Activated T-helper 2 cell treated with anti-CD3 and anti-CD28 coated beads, Interferon-gamma antibody, Interleukin-2, Interleukin-4, amounts not matched to agents 10 μg/mL and 5 μg/mL and 100 μg/mL, durations not matched to agents 14 hours and 24 hours and 36 hours (primary cell): ENCODE measurements around the gene R3HDM2. TPM values are rescaled to one million over a fixed set of nuclear protein-coding genes. Genes with fewer than 3 reads are reported as not detected.
"Not testable (repeated sequence)": the region's sequence is repeated elsewhere in the genome, so short reads cannot be mapped to it uniquely, and the experiment has no call there.

Experiments
- DNase-seq: peaks from one replicate; pipeline ENCODE4 v3.0.0; 2021; ENCODE audit warnings: low spot score
- H3K27ac Mint-ChIP-seq: one replicate; pipeline ENCODE4 v1.8.0; 2021; ENCODE audit warnings: mixed read lengths
- H3K27me3 Mint-ChIP-seq: one replicate; pipeline ENCODE4 v1.8.0; 2021; ENCODE audit warnings: low read depth, mixed read lengths
- H3K36me3 Mint-ChIP-seq: one replicate; pipeline ENCODE4 v1.8.0; 2021; ENCODE audit warnings: low read depth, mixed read lengths
- H3K4me1 Mint-ChIP-seq: one replicate; pipeline ENCODE4 v1.8.0; 2021; ENCODE audit warnings: low read depth, mixed read lengths
- H3K4me3 Mint-ChIP-seq: one replicate; pipeline ENCODE4 v1.8.0; 2021; ENCODE audit warnings: low read depth, mild to moderate bottlenecking, moderate library complexity, mixed read lengths
- H3K9me3 Mint-ChIP-seq: one replicate; pipeline ENCODE4 v1.8.0; 2021; ENCODE audit warnings: mixed read lengths
- intact Hi-C: fragments of 100-400 bp; cut with micrococcal nuclease; formaldehyde crosslinking; loops from one replicate; pipeline ENCODE4 v1.15.1; 2023
- total RNA-seq: library from RNA; stranded (reverse); gene quantifications from 2 replicates; pipeline ENCODE4 v1.2.3, GENCODE V29; 2022

R3HDM2 gene
- total RNA-seq, 1 donor from 2014 or later: 44.9 TPM

GRCh38 chr12:57444337-57444736, 13.5 kb upstream of the R3HDM2 start:
- intact Hi-C loops, H3K27me3 Mint-ChIP-seq, H3K9me3 Mint-ChIP-seq: not testable (repeated sequence)

DNA sequence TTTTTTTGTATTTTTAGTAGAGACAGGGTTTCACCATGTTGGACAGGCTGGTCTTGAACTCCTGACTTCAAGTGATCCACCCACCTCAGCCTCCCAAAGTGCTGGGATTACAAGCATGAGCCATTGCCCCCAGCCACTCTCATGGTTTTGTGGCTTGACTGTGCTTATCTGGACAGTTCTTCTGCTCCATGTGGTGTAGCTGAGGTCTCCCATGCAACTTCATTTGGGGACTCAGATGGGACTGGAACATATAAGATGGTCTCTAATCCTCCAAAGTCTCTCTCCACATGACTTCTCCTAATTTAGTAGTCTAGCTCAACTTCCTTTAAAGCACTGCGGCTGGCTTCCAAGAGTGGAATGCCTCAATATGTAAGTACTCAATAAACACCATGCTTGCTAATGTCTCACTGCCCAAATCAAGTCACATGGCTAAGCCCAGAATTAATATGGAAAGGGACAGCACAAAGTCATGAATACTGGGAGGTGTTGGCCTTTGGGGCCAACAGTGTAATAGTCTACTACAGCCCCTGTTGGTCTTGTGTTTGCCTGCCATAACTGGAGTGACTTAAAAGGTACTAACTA, 11.1 kb upstream of the R3HDM2 start:
- Mint-ChIP-seq H3K27ac (no peak overlapping the region), H3K4me1 (peaks cover 11% of the 10 kb centered on the region), H3K4me3 (no peak overlapping the region), H3K36me3 (peaks cover 3% of the 10 kb centered on the region), H3K27me3 (peaks cover 9% of the 10 kb centered on the region), H3K9me3 (peaks cover 7% of the 10 kb centered on the region)
- no peak for DNase-seq
- intact Hi-C loops: no loop called here

More at GRCh38 chr12:57444337-57444736, 13.5 kb upstream of the R3HDM2 start:
- peaks cover 11% of the 10 kb centered on the region for H3K4me1 Mint-ChIP-seq
- DNase-seq, H3K36me3 Mint-ChIP-seq, H3K4me3 Mint-ChIP-seq: not testable (repeated sequence)
- peak overlapping the region; percentile 52 for H3K27ac Mint-ChIP-seq

DNA sequence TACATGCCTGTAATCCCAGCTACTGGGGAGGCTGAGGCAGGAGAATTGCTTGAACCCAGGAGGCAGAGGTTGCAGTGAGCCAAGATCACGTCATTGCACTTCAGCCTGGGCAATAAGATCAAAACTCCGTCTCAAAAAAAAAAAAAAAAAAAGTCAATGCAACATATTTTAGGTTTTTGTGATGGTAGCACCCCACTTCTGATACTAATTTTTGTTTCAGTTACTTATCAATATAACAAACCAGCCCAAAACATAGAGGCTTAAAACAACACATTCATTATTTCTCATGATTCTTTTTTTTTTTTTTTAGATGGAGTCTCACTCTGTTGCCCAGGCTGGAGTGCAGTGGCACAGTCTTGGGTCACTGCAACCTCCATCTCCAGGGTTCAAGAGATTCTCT, 10.6 kb upstream of the R3HDM2 start:
- H3K27ac Mint-ChIP-seq, DNase-seq, H3K4me1 Mint-ChIP-seq, H3K27me3 Mint-ChIP-seq, H3K4me3 Mint-ChIP-seq, intact Hi-C loops, H3K36me3 Mint-ChIP-seq, H3K9me3 Mint-ChIP-seq: not testable (repeated sequence)

- intact Hi-C loops: no loop called here
- DNase-seq: no peak
- Mint-ChIP-seq H3K27me3 (peaks cover 9% of the 10 kb centered on the region), H3K36me3 (peaks cover 3% of the 10 kb centered on the region), H3K4me3 (no peak overlapping the region), H3K4me1 (peaks cover 6% of the 10 kb centered on the region), H3K27ac (no peak overlapping the region), H3K9me3 (peaks cover 7% of the 10 kb centered on the region)
Observed at GRCh38 chr12:57439762-57440266, 9.0 kb upstream of the R3HDM2 start.

- Mint-ChIP-seq H3K4me1 (peaks cover 4% of the 10 kb centered on the region), H3K27me3 (peaks cover 9% of the 10 kb centered on the region), H3K36me3 (peaks cover 3% of the 10 kb centered on the region), H3K27ac (no peak overlapping the region), H3K4me3 (no peak overlapping the region), H3K9me3 (peaks cover 7% of the 10 kb centered on the region)
- DNase-seq: no peak
- intact Hi-C loops: no loop called here
Observed at GRCh38 chr12:57438400-57438799, 7.6 kb upstream of the R3HDM2 start.

GRCh38 chr12:57435293-57435692, 4.5 kb upstream of the R3HDM2 start:
- Mint-ChIP-seq H3K4me3 (peak overlapping the region; percentile 41), H3K27me3 (peaks cover 2% of the 10 kb centered on the region), H3K9me3 (no peaks in the 10 kb centered on the region), H3K4me1 (peaks cover 13% of the 10 kb centered on the region), H3K36me3 (no peaks in the 10 kb centered on the region), H3K27ac (peak overlapping the region; percentile 75)
- no peak for DNase-seq
- intact Hi-C loops: no loop called here

GRCh38 chr12:57434517-57435223, 3.8 kb upstream of the R3HDM2 start, which contains the start of gene INHBC:
INHBC (plus strand) TSS chr12:57434784; CDS start chr12:57434887, 103 bp downstream.
- no peaks in the 10 kb centered on the region for H3K9me3 Mint-ChIP-seq
- peaks cover 2% of the 10 kb centered on the region for H3K27me3 Mint-ChIP-seq
- H3K4me1 Mint-ChIP-seq: peaks cover 16% of the 10 kb centered on the region
- H3K27ac Mint-ChIP-seq: peak within 1 kb of the TSS; percentile 75
- H3K4me3 Mint-ChIP-seq: peak within 1 kb of the TSS; percentile 41
- intact Hi-C loops: no loop called here
- H3K36me3 Mint-ChIP-seq: no peaks in the 10 kb centered on the region
- no peak for DNase-seq

DNA sequence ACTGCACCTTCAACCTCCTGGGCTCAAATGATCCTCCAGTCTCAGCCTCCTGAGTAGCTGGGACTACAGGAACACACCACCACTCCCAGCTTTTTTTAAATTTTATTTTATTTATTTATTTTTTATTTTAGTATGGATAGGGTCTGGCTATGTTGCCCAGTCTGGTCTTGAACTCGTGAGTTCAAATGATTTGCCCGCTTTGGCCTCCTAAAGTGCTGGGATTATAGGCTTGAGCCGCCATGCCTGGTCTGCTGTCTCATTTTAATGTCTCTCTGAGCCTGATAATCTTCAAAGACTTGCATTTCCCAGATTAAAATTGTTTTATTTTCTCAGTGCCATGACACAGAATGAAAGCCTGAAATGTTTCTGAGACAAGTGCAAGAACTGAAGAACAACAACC, 2.5 kb upstream of the R3HDM2 start:
- Mint-ChIP-seq H3K9me3 (no peaks in the 10 kb centered on the region), H3K4me1 (peaks cover 23% of the 10 kb centered on the region), H3K36me3 (peaks cover 4% of the 10 kb centered on the region), H3K27ac (no peak overlapping the region), H3K27me3 (no peaks in the 10 kb centered on the region), H3K4me3 (no peak overlapping the region)
- DNase-seq: no peak
- intact Hi-C loops: no loop called here

DNA sequence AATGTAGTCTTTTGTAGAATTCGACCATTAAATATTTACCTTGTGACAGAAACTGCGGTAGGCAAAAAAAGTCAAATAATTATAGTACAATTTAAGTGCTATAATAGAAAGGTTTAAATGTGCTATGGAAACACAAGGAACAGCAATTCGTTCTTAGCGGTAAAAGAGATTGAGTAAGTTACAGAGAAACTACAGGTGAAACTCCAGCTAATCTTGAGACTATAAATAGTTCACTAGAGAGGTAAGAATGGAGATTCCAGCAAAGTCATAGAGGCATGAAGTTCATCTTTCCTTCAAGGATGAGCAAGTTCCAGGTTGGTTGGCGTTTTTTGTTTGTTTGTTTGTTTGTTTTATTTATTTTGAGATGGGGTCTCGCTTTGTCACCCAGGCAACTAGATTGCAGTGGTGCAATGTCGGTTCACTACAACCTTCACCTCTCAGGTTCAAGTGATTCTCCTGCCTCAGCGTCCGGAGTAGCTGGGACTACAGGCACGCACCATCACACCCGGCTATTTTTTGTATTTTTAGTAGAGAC, 878 bp upstream of the R3HDM2 start:
- Mint-ChIP-seq H3K36me3 (peaks cover 8% of the 10 kb centered on the region), H3K4me3 (peak overlapping the region; percentile 87), H3K27me3 (no peaks in the 10 kb centered on the region), H3K4me1 (peaks cover 26% of the 10 kb centered on the region), H3K27ac (peak overlapping the region; percentile 95), H3K9me3 (no peaks in the 10 kb centered on the region)
- DNase-seq: no peak
- intact Hi-C loops: loop anchor here (1.0 to 2.0 kb wide), 2 partner anchors 21 to 28 kb away; partner anchors contain the start of gene GLI1

DNA sequence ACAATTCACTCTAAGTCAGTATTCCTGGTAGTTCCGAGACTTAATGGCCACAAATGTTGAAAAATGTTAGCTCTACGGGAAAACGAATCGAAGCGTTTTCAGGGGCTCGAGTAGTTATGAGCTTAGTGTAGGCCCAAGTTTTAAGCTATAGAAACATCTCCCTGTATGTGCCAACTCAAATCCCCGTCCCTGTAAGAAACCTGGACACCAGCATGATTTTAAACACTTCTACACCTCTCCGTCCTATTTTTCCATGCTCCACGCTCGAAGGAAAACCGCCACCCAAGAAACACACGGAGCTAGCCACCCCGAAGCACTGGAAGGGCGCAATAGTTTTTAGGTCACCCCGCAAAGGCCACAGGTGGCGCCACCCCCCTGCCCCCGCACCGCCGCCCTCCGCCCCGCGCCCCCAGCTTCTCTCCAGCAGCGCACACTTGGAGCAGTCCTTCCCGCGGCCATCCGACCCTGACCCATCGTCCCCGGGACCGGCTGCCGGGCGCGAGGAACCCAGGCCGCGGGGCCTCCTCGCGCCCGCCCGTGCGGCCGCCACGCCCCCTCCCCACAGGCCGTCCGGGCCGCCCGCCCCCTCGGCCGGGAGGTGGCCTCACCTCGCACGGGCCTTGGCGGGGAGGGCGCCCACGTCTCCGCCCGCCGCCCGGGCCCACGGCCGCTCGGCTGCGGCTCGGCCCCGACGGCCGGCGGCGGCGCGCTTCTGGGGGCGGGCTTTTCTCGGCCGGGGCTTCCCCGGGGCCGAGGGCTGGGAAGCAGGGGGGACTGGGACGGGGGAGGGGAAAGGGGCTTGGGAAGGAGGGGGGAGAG, 522 bp downstream of the R3HDM2 start:
- Mint-ChIP-seq H3K27ac (peak overlapping the region; percentile 97), H3K27me3 (no peaks in the 10 kb centered on the region), H3K4me1 (peaks cover 28% of the 10 kb centered on the region), H3K4me3 (peak overlapping the region; percentile 93), H3K36me3 (peaks cover 12% of the 10 kb centered on the region), H3K9me3 (no peaks in the 10 kb centered on the region)
- intact Hi-C loops: loop anchor here (2.0 kb wide), 1 partner anchor 22 kb away; no protein-coding TSS in a partner anchor
- peak; percentile 46 for DNase-seq

DNA sequence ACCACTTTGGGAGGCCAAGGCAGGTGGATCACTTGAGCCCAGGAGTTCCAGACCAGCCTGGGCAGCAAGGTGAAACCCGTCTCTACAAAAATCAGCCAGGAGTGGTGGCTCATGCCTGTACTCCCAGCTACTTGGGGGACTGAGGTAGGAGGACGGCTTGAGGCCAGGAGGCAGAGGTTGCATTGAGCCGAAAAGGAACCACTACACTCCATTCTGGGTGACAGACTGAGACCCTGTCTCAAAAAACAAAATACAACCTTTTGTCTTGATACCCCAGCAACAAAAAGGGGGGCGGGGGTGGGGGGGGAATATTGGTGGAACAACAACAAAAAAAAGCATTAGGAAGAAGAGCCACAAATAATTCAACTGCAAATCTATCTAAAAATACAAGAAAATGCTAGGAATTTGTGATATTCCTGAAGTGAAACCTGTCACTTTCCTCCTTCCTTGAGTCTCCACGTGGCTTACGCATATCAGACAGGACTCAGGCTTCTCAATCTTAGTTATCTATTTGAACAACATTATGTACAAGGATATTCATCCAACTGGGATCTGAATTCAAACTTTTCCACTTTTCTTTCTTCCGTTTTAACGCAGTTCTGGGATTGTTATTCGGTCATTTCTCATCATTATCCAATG, 1.3 kb downstream of the R3HDM2 start:
- DNase-seq: no peak
- no peaks in the 10 kb centered on the region for H3K27me3 Mint-ChIP-seq
- H3K4me3 Mint-ChIP-seq: peak overlapping the region; percentile 93
- H3K36me3 Mint-ChIP-seq: peaks cover 12% of the 10 kb centered on the region
- H3K4me1 Mint-ChIP-seq: peaks cover 25% of the 10 kb centered on the region
- intact Hi-C loops: loop anchor here (2.0 kb wide), 1 partner anchor 23 kb away; no protein-coding TSS in a partner anchor
- H3K9me3 Mint-ChIP-seq: no peaks in the 10 kb centered on the region
- H3K27ac Mint-ChIP-seq: peak overlapping the region; percentile 97

DNA sequence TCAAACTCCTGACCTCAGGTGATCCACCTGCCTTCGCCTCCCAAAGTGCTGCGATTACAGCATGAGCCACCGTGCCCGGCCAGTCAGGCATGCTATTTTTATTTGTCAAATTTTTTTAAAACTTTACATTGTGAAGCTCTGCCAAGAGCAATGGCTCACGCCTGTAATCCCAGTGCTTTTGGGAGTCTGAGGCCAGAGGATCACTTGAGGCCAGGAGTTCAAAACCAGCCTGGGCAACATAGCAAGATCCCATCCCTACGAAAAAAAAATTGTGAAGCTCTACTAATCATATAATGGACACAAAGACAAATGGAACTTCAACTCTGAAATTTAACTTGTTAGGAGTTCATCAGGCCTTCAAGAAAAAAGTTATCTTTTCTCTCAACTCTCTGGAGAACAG, 1.9 kb downstream of the R3HDM2 start:
- intact Hi-C loops: no loop called here
- Mint-ChIP-seq H3K4me3 (peak overlapping the region; percentile 93), H3K9me3 (no peaks in the 10 kb centered on the region), H3K27me3 (no peaks in the 10 kb centered on the region), H3K4me1 (peaks cover 25% of the 10 kb centered on the region), H3K36me3 (peaks cover 18% of the 10 kb centered on the region), H3K27ac (peak overlapping the region; percentile 80)
- DNase-seq: no peak
